Thoracic aorta (tissue), 2 donors: Measurements from ENCODE around the gene IL1RAPL2. TPM values are rescaled to one million over a fixed set of nuclear protein-coding genes. Genes with fewer than 3 reads are reported as not detected.

Experiments used
- ATAC-seq: fragments of 150-250 bp; one replicate; pipeline ENCODE4 v1.8.0; 2017; ENCODE audit warnings: low read depth; ENCODE audit not compliant: insufficient number of reproducible peaks, low FRiP score
- DNase-seq: peaks from one replicate; pipeline ENCODE4 v3.0.0-alpha.2; 2020; ENCODE audit warnings: low spot score
- H3K27ac ChIP-seq, 2 donors: fragments of 200-600 bp; sonication (generic); 1 replicate in 1 of 2; 2 replicates in 1 of 2; pipeline ENCODE4 v1.5.1; 2016; ENCODE audit warnings: mild to moderate bottlenecking in 2 of 2, moderate library complexity in 2 of 2
- H3K27me3 ChIP-seq: fragments of 200-600 bp; sonication (generic); replicated peaks from 2 replicates; pipeline ENCODE4 v1.6.0; 2016; ENCODE audit warnings: mild to moderate bottlenecking; ENCODE audit not compliant: insufficient read depth
- H3K36me3 ChIP-seq: fragments of 200-600 bp; sonication (generic); one replicate; pipeline ENCODE4 v1.5.1; 2016
- H3K4me1 ChIP-seq, 2 donors: fragments of 200-600 bp; sonication (generic); 1 replicate in 1 of 2; 2 replicates in 1 of 2; pipeline versions ENCODE4 v1.5.1 to v1.6.0; 2016; ENCODE audit warnings: low read depth in 2 of 2, mild to moderate bottlenecking in 1 of 2; ENCODE audit not compliant: control insufficient read depth in 1 of 2
- H3K4me3 ChIP-seq: fragments of 200-600 bp; sonication (generic); 2 replicates; pipeline ENCODE4 v1.5.1; 2016; ENCODE audit warnings: mild to moderate bottlenecking
- H3K9me3 ChIP-seq: fragments of 200-600 bp; sonication (generic); 2 replicates; pipeline ENCODE4 v1.5.1; 2016
- total RNA-seq, 2 donors: library from RNA; depleted of rRNA; stranded (reverse); fragments of >200 nt; gene quantifications; one replicate each; pipeline versions ENCODE4 v1.1.0 to v1.2.3, GENCODE V29; 2016
- TF ChIP-seq, protein P1 (sequence below): fragments of 200-600 bp; sonication (generic); IDR thresholded peaks from one replicate; pipeline ENCODE4 v1.5.1; 2019; ENCODE audit warnings: antibody characterized with exemption

The IL1RAPL2 gene
- total RNA-seq, 2 donors from 2014 or later: not detected

DNA sequence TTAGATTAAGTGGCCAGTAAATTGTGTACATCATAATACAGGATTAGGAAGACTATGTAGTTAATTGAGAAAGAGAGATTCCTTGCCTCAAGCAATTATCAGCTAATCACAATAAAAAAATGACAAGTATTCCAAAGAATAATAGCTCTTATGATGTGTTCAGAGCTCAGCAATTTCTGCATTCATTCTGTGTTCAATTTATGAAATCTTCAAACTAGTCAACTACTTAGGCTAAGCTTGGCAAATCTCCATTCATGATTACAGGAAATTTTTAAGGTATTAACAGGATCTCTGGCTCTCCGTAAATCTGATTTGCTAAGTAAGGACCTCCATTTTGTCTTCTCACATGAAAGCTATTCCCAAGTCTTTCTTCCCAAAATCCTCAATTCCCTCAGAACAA, 911.4 kb downstream of the IL1RAPL2 start:
- Histone ChIP-seq H3K9me3 (no peaks in the 10 kb centered on the region), H3K27ac (no peak overlapping the region), H3K27me3 (no peaks in the 10 kb centered on the region), H3K4me1 (no peaks in the 10 kb centered on the region), H3K36me3 (no peaks in the 10 kb centered on the region), H3K4me3 (no peak overlapping the region)
- TF ChIP-seq, protein P1, sequence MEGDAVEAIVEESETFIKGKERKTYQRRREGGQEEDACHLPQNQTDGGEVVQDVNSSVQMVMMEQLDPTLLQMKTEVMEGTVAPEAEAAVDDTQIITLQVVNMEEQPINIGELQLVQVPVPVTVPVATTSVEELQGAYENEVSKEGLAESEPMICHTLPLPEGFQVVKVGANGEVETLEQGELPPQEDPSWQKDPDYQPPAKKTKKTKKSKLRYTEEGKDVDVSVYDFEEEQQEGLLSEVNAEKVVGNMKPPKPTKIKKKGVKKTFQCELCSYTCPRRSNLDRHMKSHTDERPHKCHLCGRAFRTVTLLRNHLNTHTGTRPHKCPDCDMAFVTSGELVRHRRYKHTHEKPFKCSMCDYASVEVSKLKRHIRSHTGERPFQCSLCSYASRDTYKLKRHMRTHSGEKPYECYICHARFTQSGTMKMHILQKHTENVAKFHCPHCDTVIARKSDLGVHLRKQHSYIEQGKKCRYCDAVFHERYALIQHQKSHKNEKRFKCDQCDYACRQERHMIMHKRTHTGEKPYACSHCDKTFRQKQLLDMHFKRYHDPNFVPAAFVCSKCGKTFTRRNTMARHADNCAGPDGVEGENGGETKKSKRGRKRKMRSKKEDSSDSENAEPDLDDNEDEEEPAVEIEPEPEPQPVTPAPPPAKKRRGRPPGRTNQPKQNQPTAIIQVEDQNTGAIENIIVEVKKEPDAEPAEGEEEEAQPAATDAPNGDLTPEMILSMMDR: no peak
- DNase-seq: no peak
- ATAC-seq: no peak

DNA sequence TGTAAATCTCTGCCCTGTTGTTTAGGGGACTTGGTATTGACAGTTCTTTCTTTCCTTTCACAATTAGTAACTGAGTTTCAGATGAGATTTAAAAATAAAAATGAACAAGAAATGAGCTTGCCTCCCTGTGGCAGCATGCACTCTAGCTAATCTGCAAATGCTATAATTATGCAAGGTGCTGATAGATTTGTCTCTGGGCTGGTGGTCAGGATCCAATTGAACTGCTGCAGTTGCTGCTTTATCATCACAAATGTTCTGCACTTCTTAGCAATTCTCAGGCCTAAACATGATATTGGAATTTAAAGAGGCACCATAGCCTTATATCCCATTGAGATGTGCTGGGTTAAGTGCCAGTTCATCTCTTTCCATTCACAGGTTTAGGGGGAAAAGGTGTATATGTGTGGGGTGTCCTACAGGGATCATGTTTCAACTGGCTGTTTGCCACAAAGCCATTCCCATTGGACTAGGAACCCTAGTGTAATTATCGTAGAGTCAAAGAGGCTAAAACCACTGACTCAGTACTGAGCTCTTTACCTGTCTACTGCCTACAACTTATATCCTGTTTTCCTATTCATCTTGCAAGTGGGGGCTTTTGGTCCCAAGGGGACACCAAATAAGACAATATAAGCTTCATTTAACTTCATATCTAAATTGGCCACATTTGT, 914.8 kb downstream of the IL1RAPL2 start:
- DNase-seq: no peak
- H3K4me3 ChIP-seq: no peak overlapping the region
- TF ChIP-seq, protein P1: no peak
- no peaks in the 10 kb centered on the region for H3K27me3 ChIP-seq
- H3K36me3 ChIP-seq: no peaks in the 10 kb centered on the region
- no peaks in the 10 kb centered on the region for H3K9me3 ChIP-seq
- no peak overlapping the region for H3K27ac ChIP-seq
- H3K4me1 ChIP-seq: no peaks in the 10 kb centered on the region
- ATAC-seq: no peak

DNA sequence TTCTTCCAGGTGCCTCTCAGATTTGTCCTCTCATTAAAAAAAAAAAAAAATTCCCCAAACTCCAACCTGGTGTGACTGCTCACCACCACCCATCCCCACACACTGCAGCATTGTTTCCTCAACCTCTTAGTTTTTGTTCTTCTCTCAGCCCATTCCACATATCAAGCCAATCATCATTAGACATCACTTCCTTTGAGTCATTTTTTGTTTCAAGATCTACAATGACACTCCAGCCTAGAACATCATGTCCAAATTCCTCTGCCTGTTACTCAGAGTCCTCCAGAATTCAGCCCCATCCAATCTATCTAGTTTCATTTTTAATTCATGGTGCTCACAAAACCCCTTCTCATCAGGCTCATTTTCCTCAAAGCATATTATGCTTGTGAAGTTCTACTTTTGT, 917.0 kb downstream of the IL1RAPL2 start:
- Histone ChIP-seq H3K27me3 (no peaks in the 10 kb centered on the region), H3K4me3 (no peak overlapping the region), H3K9me3 (no peaks in the 10 kb centered on the region), H3K36me3 (no peaks in the 10 kb centered on the region), H3K27ac (no peak overlapping the region), H3K4me1 (no peaks in the 10 kb centered on the region)
- no peak for DNase-seq
- no peak for ATAC-seq
- TF ChIP-seq, protein P1: no peak

DNA sequence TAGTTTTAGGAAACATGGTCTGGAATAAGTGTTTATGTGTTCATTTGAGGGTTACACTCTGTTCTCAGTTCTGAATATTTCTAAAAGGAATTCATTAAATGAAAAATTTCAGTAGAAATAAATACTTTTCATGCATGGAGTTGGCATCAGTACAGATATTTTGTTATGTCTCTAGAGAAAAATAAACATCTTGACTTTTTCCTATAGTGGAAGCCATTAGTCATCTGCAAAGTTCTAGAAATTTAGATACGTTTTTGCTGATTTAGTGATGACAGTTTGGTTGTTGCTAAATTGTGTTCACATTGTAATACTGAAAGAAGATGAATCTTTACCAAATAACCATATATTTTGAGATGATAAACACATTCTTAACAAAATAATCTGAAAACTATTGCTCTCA, 922.7 kb downstream of the IL1RAPL2 start:
- H3K27ac ChIP-seq: no peak overlapping the region
- ATAC-seq: no peak

DNA sequence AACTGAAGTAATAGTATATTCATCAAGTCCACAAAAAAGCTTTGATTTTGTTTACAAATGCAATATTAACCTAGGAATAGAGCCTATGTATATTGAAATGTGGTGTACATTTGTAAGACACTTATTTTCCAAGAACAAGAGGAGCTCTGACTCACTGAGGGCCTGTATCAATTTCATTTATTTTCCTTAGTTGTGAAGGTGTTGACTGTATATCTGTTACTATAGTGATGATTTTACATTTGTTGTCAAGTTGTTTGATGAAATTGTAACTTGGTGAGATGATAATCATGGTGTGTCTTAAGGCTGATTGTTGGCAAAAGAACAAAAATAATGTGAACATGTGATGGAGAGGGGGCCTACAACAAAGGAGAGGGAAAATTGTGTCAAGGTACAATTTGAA, 929.4 kb downstream of the IL1RAPL2 start:
- H3K4me1 ChIP-seq: no peaks in the 10 kb centered on the region
- H3K4me3 ChIP-seq: no peak overlapping the region
- ATAC-seq: no peak
- H3K9me3 ChIP-seq: no peaks in the 10 kb centered on the region
- H3K36me3 ChIP-seq: no peaks in the 10 kb centered on the region
- no peak for DNase-seq
- TF ChIP-seq, protein P1: no peak
- no peak overlapping the region for H3K27ac ChIP-seq
- H3K27me3 ChIP-seq: no peaks in the 10 kb centered on the region

More for the DNA sequence above, 922.7 kb downstream of the IL1RAPL2 start:
- DNase-seq: no peak
- H3K4me3 ChIP-seq: no peak overlapping the region
- no peaks in the 10 kb centered on the region for H3K4me1 ChIP-seq
- H3K27me3 ChIP-seq: no peaks in the 10 kb centered on the region
- TF ChIP-seq, protein P1: no peak
- no peaks in the 10 kb centered on the region for H3K9me3 ChIP-seq
- no peaks in the 10 kb centered on the region for H3K36me3 ChIP-seq
